Measurements from ENCODE around the gene PCMTD2.

- TF ChIP-seq, protein P1, sequence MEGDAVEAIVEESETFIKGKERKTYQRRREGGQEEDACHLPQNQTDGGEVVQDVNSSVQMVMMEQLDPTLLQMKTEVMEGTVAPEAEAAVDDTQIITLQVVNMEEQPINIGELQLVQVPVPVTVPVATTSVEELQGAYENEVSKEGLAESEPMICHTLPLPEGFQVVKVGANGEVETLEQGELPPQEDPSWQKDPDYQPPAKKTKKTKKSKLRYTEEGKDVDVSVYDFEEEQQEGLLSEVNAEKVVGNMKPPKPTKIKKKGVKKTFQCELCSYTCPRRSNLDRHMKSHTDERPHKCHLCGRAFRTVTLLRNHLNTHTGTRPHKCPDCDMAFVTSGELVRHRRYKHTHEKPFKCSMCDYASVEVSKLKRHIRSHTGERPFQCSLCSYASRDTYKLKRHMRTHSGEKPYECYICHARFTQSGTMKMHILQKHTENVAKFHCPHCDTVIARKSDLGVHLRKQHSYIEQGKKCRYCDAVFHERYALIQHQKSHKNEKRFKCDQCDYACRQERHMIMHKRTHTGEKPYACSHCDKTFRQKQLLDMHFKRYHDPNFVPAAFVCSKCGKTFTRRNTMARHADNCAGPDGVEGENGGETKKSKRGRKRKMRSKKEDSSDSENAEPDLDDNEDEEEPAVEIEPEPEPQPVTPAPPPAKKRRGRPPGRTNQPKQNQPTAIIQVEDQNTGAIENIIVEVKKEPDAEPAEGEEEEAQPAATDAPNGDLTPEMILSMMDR (IDR thresholded peaks at IDR 0.05 in 4 of 5, conservative IDR thresholded peaks at IDR 0.05 in 1 of 5) = no peak
- TF ChIP-seq POLR2A (IDR thresholded peaks at IDR 0.05) = no peak
These were observed 2.6 kb upstream of the PCMTD2 start for GRCh38 chr20:64253000-64253383.
